EH (cell line): ENCODE measurements around the gene SIRT4.
"Not testable (repeated sequence)": the region's sequence is repeated elsewhere in the genome, so short reads cannot be mapped to it uniquely, and the experiment has no call there.

Experiments used
- DNase-seq: peaks from one replicate; pipeline ENCODE4 v3.0.0-alpha.2; 2015; ENCODE audit warnings: low read depth

Gene SIRT4, protein sequence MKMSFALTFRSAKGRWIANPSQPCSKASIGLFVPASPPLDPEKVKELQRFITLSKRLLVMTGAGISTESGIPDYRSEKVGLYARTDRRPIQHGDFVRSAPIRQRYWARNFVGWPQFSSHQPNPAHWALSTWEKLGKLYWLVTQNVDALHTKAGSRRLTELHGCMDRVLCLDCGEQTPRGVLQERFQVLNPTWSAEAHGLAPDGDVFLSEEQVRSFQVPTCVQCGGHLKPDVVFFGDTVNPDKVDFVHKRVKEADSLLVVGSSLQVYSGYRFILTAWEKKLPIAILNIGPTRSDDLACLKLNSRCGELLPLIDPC

DNA sequence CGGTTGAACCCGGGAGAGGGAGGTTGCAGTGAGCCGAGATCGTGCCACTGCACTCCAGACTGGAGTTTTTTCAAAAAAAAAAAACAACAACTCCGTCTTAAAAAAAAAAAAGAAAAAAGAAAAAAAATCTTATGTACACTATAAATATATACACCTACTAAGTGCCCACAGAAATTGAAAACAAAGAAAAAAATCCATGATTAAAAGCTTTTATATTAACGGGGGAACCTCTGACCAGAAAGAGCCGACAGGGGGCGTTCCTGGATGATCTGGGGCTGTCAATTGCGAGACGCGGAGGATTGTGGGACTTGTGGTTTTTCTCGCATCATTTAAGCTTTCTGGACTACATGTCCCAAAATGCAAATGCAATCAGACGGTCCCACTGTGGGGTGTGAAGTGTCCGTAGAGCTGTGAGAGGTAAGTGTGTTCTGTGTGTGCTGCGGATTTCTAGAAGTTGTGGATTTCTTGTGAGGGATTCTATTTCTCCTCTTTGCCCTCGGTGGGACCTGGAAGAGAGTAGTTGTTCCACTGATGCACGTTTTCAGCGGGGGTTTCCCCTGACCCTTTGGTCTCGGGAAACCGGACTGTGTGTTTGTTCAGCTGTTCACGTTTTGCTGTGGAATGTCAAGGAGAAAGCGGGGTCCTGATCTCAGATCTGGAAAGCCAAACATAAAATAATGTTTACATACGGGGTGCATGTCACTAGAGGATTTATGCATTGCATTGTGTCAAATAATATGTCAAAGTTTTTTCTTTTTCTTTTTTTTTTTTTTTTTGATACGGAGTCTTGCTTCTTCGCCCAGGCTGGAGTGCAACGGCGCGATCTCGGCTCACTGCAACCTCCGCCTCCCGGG is at the start of gene SIRT4:
Gene SIRT4, plus strand, starts transcription at position 360 of the 854 bp plus-strand sequence. CDS start 1,241 bp downstream, outside the sequence.
- DNase-seq = peak; percentile 95

DNA sequence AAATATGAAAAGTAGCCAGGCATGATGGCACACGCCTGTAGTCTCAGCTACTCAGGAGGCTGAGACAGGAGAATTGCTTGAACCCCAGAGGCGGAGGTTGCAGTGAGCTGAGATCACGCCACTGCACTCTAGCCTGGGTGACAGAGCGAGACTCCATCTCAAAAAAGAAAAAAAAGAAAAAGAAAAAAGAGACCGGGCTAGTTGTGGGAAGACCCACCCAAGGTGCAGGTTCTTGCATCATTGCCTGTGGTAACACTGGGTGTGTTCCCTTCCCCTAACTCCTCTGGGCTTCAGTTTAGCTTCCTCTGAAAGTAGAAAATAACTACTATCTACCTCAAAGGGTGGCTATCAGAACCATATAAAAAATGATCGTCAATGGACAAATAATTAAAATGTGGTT is 48.8 kb upstream of the SIRT4 start:
- DNase-seq = not testable (repeated sequence)

DNA sequence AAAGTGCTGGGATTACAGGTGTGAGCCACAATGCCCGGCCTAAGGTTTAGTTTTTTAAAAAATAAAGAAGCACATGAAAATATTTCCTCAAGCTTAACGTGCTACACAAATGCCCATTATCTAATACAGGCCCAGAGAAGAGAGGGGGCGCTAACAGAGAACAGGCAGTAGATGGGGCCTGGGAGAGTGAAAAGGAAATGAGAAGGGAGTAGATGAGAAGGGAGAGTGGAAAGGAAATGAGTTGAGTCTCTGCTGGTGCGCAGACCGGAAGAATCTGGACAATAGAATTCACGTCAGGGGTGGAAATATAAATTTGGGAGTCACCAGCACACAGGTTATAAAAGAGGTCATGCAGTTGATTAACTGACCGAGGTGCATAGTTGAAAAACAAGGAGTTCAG is 47.3 kb upstream of the SIRT4 start:
- DNase-seq = no peak

DNA sequence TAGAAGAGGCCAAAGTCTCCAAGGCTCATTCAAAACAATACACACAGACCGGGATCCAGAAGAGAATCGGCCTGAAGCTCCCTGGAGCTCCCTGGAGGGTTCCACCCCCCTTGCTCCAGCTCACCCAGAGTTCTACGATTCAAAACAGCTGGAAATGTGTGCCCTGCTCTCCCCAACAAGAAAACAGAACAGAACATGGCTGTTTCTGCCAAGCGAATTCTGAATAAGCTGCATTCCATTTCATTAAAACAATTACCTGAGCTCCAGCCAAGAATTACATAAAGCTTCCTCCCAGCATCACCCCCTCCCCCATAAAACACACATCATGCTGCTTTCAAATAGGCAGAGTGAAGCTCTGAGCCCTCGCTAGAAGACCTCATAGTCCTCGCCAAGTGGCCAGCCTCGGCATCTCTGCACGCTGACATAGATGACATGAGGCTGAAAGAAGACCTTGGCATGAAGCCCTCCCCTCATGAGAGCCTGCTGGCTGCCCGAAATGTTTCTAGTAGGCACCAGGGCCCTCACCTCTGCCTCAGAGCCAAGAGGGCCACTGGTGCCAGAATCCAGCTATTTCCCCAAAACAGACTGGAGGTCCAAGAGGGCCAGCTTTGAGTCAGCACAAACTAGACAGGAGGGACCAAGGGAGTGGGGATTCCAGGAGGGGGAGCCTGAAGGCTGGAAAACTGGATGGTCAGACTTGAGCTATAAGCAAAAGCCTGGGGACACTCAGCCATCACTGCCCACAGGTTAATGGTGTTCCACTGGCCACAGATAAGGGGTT is 44.9 kb upstream of the SIRT4 start:
- DNase-seq = peak; percentile 95

DNA sequence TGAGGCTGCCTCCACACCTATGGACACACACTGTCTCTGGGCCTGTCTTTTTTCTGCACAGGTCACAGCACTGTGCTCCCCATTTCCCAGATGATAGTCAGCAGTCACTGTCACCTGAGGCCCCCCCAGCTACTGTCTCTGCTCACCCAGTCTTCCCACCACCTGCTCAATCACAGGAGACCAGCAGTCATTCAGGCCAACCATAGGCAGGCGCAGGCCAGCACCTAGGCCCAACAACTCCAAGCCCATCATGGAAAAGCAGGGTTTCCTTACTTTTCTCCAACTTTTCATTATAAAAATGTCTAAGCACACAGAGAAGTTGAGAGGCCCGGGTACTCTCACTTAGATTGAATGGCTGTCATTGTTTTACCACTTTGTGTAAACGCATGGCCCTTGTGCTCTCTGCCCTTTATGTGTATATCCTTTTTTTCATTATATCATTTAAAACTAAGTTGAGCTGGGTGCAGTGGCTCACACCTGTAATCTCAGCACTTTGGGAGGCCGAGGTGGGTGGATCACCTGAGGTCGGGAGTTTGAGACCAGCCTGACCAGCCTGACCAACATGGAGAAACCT is 43.7 kb upstream of the SIRT4 start:
- DNase-seq = no peak

DNA sequence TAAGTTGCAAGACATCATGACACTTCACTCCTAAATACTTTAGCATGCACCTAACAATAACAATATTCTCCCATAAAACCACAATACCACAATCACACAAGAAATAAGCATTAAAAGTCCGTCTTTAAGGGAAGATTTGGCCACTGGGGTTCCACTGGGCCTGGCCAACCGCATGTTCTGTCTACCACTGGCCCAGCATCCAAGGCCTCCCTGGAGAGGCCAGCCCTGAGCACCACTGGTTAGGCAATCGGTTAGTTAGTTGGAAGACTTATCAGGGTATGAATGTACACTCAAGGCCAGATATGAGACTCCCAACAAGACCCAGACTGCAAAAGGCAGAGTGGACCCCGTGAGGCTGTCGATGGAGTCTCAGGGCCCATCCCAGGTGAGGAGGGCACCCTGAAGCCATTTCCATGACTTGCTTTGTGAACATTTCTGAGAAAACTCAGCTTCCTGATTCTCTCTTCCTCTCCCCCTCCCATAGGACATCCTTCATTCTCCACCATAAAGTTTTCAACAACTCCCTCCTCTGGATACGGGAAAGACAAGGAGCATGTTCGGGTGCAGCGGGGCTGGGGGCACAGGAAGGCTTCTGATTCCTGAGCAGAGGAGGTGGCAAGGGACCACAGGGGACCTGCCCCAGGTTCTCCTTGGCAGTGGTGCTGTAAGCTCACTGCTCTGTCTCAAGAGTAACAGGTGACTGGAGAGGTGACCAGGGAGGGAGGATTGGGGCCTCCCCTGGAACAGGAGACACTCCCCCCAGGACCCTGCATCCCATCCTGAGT is 42.5 kb upstream of the SIRT4 start:
- no peak for DNase-seq

DNA sequence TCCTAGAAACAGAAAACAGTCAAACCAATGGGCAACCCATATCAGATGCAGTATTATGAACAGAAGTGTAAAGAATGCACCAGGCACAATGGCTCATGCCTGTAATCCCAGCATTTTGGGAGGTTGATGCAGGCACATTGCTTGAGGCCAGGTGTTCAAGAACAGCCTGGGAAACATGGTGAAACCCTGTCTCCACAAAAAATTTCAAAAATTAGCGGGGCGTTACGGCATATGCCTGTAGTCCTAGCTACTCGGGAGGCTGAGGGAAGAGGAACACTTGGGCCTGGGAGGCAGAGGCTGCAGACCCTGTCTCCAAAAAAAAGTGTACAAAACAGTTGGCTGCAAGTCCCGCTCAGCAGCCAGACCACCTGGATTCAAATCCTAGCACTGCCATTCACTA is 41.5 kb upstream of the SIRT4 start:
- DNase-seq = no peak

DNA sequence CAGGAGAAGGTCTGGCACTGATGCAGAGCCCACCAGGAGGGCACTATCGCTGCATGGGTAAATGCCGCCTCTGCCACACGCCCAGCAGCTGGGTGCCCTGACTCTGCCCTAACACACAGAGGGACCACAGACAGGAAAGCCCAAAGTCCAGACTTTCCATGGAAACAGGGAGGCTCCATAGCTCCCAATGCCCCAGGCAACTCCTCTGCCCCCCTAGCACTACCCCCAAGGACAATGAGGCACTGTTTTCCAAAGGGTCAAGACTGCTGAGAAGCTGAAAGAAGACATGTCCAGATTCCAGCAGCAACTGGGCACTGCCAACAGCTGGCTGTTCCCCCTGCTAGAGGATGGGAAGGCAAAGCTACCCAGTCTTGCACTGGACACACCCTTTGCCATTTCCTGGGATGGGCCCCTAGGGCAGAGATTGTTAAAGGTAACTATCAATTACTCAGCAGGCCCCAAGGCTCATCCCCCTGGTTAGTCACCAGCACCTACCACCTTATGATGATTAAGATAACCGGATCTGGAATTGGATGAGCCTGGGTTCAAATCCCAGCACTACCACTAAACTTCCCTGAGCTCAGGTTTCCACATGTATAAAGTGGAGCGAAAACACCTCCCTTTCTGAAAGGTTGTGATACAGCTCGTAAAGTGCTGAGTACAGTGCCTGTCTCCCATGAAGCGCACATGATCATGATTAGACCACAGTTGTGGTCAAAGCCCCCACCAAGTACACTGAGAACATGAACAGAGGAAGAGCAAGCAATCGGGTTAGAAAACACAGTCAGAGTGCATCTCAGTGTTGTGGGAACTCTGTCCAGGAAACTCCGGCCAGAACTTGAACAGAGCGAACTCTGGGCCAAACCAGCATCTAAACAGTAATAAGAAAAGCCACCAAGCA is 39.9 kb upstream of the SIRT4 start:
- DNase-seq = peak; percentile 46

DNA sequence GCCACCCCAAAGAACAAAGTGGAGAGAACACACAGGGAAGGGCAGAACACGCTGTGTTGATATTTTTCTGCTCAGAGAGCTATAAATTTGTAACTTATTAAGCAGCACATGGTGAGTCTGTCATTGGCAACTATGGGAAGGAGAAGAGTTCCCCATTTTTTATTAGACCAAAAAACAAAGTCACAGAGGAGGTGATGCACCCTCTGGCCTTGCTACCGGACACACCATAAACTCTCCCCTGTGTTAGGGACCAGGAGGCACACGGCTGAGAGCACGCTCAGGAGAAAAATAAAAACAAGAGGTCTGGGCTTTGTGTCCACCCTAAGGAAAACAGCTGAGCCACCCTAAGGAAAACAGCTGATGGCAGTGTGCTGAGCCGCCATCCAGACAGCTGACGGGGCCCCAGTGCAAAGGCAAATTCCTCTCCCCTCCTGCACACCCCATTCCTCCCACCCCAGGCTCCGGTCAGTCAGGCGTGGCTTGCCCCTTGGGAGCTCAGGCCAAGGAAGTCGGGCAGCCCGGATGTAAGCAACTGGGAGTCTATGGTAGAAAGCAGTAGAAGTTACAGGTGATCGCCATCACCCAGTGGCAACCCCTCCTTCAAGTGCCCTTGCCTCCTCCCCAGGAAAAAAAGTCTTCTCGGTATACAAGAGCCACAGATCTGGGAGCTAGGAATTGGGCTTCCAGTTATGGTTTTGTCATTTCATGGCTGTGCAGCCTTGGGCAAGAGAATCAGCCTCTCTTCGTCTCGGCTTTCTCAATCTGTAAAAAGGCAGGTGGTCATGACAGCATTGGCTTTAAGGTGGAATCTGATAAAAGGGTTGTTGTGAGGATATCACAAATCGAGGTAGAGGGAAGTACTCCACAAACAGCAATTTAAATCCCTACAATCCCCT is 39.0 kb upstream of the SIRT4 start:
- peak; percentile 67 for DNase-seq

DNA sequence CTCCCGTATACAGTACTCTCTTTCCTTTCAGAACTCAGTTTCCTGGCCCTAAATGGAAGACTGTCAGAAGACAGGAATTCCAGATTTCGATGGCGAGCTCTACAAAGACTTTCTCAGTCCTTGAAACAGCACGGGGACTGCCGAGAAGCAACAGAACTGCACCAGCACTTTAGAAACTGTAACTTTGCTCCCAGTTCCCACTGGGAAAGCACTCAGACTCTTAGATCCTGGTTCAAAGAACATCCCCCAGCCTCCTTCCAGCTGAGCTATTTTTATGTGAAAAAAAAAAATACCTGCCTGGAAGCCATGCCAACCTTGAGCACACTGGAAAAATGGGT is 38.4 kb upstream of the SIRT4 start:
- peak; percentile 49 for DNase-seq

DNA sequence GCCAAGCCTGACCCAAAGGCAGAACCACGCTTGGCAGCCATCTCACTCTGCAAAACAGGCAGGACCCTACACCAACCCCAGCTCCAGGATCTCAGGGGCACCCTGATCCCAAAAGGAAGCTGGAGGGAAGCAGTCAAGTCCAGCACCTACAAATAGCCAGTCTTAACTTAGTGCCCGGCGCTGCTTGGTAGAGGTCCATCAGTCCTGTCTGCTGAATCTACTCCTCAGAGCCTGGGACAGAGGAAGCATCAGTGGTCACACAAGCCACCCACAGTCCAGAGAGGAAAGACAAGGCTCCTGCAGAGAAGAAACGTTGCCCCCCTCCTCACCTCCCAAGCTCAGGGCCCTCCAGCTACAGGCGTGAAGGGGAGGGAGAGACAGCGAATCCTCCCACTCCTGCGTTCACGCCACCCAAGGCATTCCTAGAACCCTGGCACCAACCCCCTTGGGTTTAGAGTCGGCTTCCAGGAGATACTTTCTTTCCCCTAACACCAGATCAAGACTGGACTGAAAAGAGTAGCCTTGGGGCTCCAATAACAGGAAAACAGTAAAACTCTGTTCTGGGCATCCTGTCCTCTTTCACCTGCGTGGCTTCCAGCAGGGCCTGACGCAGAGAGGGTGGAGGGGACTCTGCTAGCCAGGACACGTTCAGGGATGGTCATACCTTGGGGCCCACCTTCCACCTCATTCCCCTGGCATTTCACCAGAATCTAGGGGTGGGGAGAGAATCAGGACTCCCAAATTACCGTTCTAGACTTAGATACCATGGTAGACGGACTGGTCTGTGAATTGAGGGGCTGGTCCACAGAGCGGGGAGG is 37.8 kb upstream of the SIRT4 start:
- peak; percentile 46 for DNase-seq

DNA sequence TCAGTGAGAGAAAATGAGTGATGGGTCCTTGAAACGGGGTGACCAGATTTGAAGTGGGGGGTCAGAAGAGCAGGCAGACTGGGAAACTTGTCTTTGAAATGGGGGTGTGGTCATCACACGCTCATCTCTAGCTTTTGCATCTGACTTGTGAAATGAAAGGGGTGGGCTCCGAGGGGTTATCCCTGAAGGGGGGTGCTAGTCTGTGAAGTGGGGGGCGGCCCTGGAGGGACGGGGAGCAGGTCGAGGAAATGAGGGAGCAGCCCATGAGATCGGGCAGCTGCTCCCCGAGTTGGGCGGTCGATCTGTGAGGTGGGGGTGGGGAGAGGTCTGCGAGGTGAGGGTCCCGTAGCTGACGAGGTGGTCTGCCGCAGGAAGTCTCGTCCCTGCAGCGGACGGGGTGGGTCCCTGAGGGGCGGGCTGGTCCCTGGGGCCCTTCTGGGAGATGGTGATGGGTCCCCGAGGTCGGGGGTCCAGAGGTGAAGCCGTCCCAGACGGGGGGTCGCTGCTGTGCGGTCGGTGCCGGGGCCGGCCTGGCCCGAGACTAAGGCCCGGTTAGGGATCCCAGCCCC is 37.1 kb upstream of the SIRT4 start:
- DNase-seq = no peak

DNA sequence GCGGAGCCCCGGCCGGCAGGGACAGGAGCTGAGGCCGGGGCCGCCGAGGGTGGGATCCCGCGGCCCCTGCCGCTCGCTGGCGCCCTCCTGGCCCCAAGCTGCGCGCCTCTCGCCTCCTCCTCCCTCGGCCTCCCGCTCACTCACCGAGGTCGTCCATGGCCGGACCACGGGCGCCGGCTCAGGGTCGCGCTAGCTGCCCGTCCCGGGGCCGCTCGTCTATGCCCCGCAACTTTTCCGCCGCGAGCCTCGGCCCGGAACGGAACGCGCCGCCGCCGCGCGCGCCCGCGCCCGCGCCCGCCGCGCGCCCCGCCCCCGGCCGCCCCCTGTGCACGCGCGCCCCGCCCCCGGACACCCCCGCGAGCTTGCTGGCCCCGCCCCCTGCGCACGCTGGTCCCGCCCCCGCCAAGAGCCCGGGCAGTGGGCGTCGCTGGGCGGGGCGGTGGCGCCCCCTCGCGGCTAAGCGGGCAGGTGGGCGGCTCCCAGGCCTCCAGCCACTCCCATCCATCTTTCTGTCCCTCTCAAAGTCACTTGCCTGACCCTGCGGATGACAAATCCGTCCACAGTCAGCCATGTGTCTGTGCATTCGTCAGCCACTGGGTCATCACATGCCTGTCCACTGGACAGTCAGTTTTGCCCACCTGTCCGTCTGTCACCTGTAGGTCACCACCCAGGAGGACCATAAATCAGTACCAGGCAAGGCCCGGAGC is 36.5 kb upstream of the SIRT4 start, which contains the start of gene PXN:
Gene PXN, minus strand, starts transcription at position 258 of the 707 bp plus-strand sequence. Its CDS starts 101 bp downstream, at position 157.
- DNase-seq = peak; percentile 82

DNA sequence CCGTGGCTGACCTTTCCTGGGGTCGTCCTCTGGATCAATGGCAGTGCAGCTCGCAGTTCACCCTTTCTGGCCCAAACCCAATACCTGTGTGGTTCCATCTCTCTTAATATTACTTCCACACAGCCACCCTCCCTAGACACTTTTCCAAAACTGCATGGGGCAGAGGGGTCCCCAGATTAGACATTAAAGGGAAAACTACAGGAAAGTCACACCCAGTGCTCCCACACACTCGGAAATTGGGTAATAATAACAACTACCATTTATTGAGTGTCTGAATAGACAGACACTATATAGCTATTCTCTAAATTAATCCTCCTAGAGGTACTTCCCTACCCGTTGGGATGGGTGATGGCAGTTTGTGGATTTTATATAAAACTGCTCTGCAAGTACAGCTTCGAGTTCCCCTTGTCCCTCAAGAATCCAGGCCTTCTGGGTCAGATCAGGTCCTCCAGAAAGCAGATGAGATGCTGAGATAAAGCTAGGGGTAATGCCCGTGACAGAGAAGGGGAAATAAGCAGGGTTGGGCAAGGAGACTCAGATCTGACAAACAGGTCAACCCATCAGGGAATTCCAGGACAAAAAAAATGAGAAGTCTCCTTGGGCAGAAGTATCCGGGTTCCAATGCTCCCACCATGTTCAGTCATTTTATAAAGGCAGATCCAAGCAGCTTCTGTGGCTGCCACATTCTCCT is 35.8 kb upstream of the SIRT4 start:
- no peak for DNase-seq

DNA sequence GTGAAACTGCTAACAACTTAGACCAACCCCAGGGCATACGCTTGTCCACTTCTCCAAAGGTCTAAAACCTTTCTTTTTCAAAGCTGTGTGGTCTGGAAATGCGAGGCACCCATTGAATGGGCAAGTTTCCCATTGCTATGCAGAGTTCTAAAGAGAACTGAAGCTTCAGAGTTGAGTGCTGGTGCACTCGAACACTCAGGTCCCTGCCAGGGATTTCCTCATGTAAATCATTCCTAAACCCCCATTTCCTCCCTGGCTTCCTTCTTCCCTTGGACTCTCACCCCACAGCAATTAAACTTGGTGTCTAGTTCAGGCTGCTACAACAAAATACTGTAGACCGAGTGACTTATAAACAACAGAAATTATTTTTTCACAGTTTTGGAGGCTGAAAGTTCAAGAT is 34.4 kb upstream of the SIRT4 start:
- DNase-seq = no peak

DNA sequence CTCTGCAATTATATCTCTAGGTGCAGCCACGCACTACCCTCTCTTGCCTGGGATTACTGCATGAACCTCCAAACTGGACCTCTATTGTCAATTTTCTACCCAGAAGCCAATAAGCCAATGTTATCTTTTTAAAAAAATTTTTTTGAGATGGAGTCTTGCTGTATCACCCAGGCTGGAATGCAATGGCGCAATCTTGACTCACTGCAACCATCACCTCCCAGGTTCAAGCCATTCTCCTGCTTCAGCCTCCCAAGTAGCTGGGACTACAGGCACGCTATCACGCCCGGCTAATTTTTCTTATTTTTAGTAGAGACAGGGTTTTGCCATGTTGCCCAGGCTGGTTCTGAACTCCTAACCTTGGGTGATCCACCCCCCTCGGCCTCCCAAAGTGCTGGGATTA is 25.4 kb upstream of the SIRT4 start:
- peak; percentile 72 for DNase-seq
